AG04449 (cell line): ENCODE measurements around the gene RRP9.

Experiments used
- CTCF ChIA-PET: fragments of 350-600 bp; formaldehyde crosslinking; extraction: SDS; loops from one replicate; lab custom pipeline; 2021; ENCODE audit warnings: antibody characterized with exemption; lab: Yijun Ruan, JAX
- POLR2A ChIA-PET: fragments of 400-600, 350-600 bp; formaldehyde crosslinking; extraction: SDS; loops from one replicate; lab custom pipeline; 2020; ENCODE audit warnings: antibody characterized with exemption, inconsistent platforms; lab: Yijun Ruan, JAX
- DNase-seq: peaks from one replicate; pipeline ENCODE4 v3.0.0-alpha.2; 2010; ENCODE audit warnings: low read depth, low spot score
- H3K4me3 ChIP-seq: 2 replicates; pipeline ENCODE4 v1.5.1; 2011; ENCODE audit warnings: low read depth, mild to moderate bottlenecking, control low read depth, low read length
- TF ChIP-seq, protein P1 (sequence below): IDR thresholded peaks from one replicate; pipeline ENCODE4 v1.5.1; 2011; ENCODE audit warnings: mild to moderate bottlenecking, moderate library complexity, low read length, control low read depth, inconsistent platforms; ENCODE audit not compliant: insufficient read depth; ENCODE audit errors: missing control alignments

Gene RRP9

DNA sequence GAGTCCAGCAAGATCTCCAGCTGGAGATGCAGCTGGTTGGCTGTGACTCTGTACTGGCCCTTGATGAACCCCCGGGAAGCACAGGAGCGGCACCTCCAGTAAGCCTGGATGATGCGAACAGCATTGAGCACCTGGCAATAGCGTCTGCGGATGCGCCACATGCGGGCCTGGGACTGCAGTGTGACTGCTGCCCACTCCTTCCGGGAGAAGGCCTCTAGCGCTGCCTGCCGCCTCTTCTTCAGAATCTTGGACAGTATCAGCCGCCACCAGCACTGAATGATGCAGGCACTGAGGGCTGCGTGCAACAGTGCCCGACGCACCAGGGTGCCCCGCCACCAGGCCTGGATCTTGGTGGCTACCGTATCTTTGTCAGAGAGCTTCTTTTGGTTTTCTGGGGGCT lies 46.8 kb downstream of the RRP9 start:
- ChIA-PET POLR2A (no interaction called here), CTCF (no interaction called here)
- DNase-seq, result no peak
- TF ChIP-seq, protein P1, sequence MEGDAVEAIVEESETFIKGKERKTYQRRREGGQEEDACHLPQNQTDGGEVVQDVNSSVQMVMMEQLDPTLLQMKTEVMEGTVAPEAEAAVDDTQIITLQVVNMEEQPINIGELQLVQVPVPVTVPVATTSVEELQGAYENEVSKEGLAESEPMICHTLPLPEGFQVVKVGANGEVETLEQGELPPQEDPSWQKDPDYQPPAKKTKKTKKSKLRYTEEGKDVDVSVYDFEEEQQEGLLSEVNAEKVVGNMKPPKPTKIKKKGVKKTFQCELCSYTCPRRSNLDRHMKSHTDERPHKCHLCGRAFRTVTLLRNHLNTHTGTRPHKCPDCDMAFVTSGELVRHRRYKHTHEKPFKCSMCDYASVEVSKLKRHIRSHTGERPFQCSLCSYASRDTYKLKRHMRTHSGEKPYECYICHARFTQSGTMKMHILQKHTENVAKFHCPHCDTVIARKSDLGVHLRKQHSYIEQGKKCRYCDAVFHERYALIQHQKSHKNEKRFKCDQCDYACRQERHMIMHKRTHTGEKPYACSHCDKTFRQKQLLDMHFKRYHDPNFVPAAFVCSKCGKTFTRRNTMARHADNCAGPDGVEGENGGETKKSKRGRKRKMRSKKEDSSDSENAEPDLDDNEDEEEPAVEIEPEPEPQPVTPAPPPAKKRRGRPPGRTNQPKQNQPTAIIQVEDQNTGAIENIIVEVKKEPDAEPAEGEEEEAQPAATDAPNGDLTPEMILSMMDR, result no peak
- no peak overlapping the region for H3K4me3 ChIP-seq

DNA sequence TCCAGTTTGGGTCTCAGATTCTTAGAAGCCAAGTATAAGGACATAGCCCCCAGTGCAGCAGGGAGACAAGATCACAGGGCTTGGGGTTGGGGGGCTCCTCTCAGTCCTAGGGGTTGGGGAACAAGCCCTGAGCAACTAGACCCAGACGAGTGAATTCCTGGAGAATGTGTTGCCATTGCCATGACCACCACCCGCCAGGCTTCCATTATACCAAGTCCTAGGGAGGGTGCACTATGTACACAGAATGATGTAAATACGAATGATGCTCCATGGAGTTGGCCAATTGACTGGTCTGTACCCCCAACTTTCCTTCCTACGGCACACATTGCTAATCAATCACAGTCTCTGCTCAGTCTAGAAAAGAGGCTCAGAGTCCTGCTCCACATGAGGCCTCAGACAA lies 47.3 kb downstream of the RRP9 start:
- CTCF ChIA-PET, result no interaction called here
- H3K4me3 ChIP-seq, result no peak overlapping the region
- POLR2A ChIA-PET, result no interaction called here
- DNase-seq, result no peak
- TF ChIP-seq, protein P1, result no peak

DNA sequence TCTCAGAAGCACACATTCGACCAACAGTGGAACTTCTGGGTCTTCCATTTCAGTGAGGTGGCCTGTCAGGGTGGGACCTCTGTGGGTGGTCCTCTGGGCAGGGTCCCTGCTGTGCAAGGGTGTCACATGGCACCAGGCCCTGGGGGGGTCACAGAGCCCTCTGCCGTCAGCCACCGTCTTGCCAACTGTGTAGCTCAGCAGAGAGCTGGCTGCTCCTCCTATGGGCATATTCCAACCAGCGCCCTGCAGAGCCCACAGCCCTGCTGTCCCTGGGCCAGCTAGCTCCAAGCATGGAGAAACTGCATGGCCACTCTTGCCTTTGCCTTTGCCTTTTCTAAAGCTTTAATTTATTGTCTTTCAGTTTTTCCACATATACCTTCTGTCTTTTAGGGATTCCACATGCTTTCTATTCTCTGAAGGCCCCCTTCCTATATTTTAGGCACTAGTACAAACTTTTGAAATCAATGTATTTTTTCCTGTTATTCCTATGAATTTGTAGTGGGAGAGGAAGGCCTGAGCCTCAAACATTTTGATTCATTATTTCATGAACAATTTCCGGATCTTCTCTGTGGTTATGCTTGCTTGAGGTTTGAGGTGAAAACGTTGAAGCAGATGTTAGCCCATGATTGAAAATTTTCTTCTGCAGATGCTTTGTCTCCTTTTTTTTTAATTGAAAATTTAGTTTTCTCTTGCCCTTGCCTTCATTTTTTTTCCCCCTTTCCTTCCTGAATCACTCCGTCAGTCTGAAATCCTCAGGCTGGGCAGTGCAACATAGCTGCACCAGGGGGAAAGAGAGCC lies 50.3 kb downstream of the RRP9 start:
- ChIA-PET CTCF (no interaction called here), POLR2A (no interaction called here)
- H3K4me3 ChIP-seq, result no peak overlapping the region

DNA sequence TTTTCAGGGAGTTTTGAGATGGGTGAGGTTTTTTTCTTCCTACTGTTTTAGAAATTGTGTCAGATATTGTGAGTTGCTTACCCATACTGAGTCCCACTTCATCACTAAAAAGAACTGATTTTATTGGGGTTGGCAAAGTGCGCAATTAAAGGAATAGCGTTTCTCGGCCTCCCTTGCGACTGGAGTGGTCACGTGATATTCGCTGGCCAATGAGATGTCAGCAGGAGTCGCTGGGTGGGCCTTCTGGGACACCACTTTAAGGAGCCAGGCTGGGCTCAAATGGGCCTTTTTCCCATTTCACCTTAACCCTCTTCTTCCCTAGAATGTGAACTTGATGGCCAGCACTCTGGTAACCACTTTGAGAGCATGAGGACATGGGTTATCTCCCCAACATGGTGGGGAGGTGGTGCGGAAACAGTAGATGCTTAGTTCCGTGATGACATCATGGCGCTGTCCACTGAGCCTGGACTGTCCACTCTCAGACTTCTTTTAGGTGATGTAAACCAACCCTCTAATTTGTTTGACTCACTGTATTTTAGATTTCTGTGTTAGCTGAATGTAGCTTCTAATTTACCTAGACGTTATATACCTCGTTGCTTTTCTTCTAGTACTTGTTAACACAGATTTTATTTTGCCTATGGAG lies 53.1 kb downstream of the RRP9 start:
- TF ChIP-seq, protein P1, result no peak
- ChIA-PET POLR2A (no interaction called here), CTCF (no interaction called here)
- DNase-seq, result no peak
- no peak overlapping the region for H3K4me3 ChIP-seq

More for the DNA sequence above, 50.3 kb downstream of the RRP9 start:
- TF ChIP-seq, protein P1, result no peak
- DNase-seq, result no peak

DNA sequence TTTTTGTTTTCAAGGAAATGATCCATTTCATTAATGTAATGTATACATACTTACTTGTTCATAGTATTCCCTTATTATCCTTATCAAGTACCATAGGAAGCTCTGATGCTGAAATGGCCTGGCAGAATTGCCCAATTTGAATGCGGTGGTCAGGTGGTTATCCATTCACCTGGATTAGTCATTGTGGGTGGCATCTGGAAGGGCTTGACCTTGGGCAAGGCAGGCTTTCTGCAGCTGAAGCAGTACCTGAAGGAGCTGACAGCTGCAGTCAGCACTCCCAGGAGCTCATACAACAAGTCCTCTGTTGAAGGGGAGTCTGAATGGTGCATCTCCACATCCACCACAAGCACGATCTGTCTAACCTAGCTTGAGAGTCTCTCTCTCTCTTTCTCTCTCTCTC lies 54.1 kb downstream of the RRP9 start:
- ChIA-PET CTCF (no interaction called here), POLR2A (no interaction called here)
- no peak for DNase-seq
- TF ChIP-seq, protein P1, result no peak
- H3K4me3 ChIP-seq, result no peak overlapping the region

DNA sequence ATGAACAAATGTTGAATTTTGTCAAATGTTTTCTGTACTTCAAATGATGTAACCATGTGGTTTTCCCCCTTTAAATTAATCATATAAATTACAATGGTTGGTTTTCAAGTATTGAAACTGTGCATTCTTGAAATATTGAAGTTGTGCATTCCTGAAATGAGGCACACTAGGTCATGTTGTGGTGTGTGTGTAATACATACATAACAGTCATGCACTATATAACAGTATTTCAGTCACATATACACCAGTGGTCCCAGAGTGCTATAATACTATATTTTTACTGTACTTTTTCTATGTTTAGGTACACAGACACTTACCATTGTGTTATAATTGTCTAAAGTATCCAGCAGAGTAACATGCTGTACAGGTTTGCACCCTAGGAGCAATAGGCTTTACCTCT lies 55.3 kb downstream of the RRP9 start:
- no peak for DNase-seq
- no peak overlapping the region for H3K4me3 ChIP-seq
- POLR2A ChIA-PET, result no interaction called here
- CTCF ChIA-PET, result no interaction called here
- TF ChIP-seq, protein P1, result no peak
